Endodermal cell (in vitro differentiated cells): Measurements from ENCODE around the gene LCN2. TPM values are rescaled to one million over a fixed set of nuclear protein-coding genes. Genes with fewer than 3 reads are reported as not detected.
A peak's percentile ranks its signal among the peaks of the same experiment; 100 is the strongest.

ENCODE experiments used
- DNase-seq: peaks from one replicate; pipeline ENCODE4 v3.0.0-alpha.2; 2017
- H3K27ac ChIP-seq: 2 replicates; pipeline ENCODE4 v1.5.1; 2013; ENCODE audit warnings: mild to moderate bottlenecking, low read depth, low read length, moderate library complexity
- H3K27me3 ChIP-seq: 2 replicates; pipeline ENCODE4 v1.6.1; 2013; ENCODE audit warnings: mild to moderate bottlenecking, low read length, moderate library complexity; ENCODE audit not compliant: insufficient read depth, control insufficient read depth, poor library complexity, severe bottlenecking
- H3K36me3 ChIP-seq: 2 replicates; pipeline ENCODE4 v1.7.0; 2013; ENCODE audit warnings: mild to moderate bottlenecking, low read length, moderate library complexity; ENCODE audit not compliant: control insufficient read depth, insufficient read depth
- H3K4me1 ChIP-seq: one replicate; pipeline ENCODE4 v1.7.0; 2013; ENCODE audit warnings: low read length; ENCODE audit not compliant: control insufficient read depth, insufficient read depth
- H3K4me3 ChIP-seq: 2 replicates; pipeline ENCODE4 v1.5.1; 2013; ENCODE audit warnings: mild to moderate bottlenecking, low read length, moderate library complexity
- H3K9ac ChIP-seq: 2 replicates; pipeline ENCODE4 v1.6.1; 2013; ENCODE audit warnings: mild to moderate bottlenecking, low read length, moderate library complexity; ENCODE audit not compliant: poor library complexity, severe bottlenecking; ENCODE audit errors: extremely low read depth
- H3K9me3 ChIP-seq: 2 replicates; pipeline ENCODE4 v1.6.1; 2013; ENCODE audit warnings: mild to moderate bottlenecking, low read length, moderate library complexity; ENCODE audit not compliant: control insufficient read depth
- H3K27ac Mint-ChIP-seq: 2 replicates; pipeline ENCODE4 v1.8.0; 2020; ENCODE audit warnings: mixed read lengths
- H3K27me3 Mint-ChIP-seq: 2 replicates; pipeline ENCODE4 v1.8.0; 2021; ENCODE audit warnings: mild to moderate bottlenecking, mixed read lengths; ENCODE audit not compliant: insufficient read depth
- H3K36me3 Mint-ChIP-seq: 2 replicates; pipeline ENCODE4 v1.8.0; 2020; ENCODE audit warnings: low read depth, mixed read lengths
- H3K4me1 Mint-ChIP-seq: 2 replicates; pipeline ENCODE4 v1.8.0; 2020; ENCODE audit warnings: mixed read lengths
- H3K4me3 Mint-ChIP-seq: 2 replicates; pipeline ENCODE4 v1.8.0; 2020; ENCODE audit warnings: mild to moderate bottlenecking, moderate library complexity, mixed read lengths
- H3K9me3 Mint-ChIP-seq: 2 replicates; pipeline ENCODE4 v1.8.0; 2020; ENCODE audit warnings: mild to moderate bottlenecking, mixed read lengths
- WGBS, 2 experiments: methylation state at CpG; one replicate each; pipeline versions ENCODE4 v1.1.5 to v1.1.7; 2013; ENCODE audit warnings: missing lambda C conversion rate in 2 of 2, mixed read lengths in 1 of 2; ENCODE audit not compliant: insufficient coverage in 1 of 2, insufficient read length in 1 of 2; 5-methylcytosine and 5-hydroxymethylcytosine counted together
- total RNA-seq, 2 donors: library from RNA; stranded (reverse); fragmentation: NEBNext Ultra II Directional in 1 of 2; extraction: Animal tissue kit (Norgen Biotek cat#: 25700) in 1 of 2; gene quantifications; 2 replicates in 1 of 2; 3 replicates in 1 of 2; pipeline ENCODE4 v1.2.1, GENCODE V29; 2021
- TF ChIP-seq, protein P1 (sequence below): fragments of 200-600 bp; sonication (generic); conservative IDR thresholded peaks from 2 replicates; pipeline ENCODE4 v1.5.0; 2021; ENCODE audit warnings: antibody characterized with exemption, mild to moderate bottlenecking

The LCN2 gene
- total RNA-seq, 2 donors from 2014 or later, result not detected

DNA sequence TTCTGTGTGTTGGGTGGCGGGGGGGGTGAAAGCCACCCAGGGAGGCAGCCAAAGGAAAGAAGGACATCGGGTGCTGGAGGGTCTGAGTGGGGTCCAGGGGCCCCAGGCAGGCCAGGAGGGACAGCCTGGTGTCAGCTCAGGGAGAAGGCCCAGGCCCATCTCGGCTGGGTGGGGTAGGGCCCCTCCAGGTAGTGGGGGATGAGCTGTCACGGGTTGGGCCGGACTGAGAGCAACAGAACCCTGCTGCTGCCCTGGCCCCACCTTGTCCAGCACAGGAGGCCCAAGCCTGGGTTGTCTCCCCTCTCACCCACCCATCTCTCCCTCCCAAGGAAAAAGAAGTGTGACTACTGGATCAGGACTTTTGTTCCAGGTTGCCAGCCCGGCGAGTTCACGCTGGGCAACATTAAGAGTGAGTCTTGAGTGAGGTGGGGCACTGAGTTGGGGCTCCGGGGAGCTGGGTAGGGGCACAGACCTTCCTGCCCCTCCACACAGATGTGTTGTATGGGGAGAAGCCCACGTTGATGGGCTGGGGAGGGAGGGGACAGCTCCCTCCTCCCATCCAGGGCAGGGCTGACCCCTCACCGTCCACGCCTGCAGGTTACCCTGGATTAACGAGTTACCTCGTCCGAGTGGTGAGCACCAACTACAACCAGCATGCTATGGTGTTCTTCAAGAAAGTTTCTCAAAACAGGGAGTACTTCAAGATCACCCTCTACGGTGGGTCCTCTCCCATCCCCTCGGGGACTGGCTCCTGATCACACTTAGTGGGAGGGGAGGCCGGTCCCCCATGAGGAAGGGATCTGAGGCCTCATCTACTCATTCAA lies 2.3 kb downstream of the LCN2 start:
- Histone ChIP-seq H3K9me3 (no peaks in the 10 kb centered on the region), H3K9ac (no peak overlapping the region), H3K4me1 (no peaks in the 10 kb centered on the region)

DNA sequence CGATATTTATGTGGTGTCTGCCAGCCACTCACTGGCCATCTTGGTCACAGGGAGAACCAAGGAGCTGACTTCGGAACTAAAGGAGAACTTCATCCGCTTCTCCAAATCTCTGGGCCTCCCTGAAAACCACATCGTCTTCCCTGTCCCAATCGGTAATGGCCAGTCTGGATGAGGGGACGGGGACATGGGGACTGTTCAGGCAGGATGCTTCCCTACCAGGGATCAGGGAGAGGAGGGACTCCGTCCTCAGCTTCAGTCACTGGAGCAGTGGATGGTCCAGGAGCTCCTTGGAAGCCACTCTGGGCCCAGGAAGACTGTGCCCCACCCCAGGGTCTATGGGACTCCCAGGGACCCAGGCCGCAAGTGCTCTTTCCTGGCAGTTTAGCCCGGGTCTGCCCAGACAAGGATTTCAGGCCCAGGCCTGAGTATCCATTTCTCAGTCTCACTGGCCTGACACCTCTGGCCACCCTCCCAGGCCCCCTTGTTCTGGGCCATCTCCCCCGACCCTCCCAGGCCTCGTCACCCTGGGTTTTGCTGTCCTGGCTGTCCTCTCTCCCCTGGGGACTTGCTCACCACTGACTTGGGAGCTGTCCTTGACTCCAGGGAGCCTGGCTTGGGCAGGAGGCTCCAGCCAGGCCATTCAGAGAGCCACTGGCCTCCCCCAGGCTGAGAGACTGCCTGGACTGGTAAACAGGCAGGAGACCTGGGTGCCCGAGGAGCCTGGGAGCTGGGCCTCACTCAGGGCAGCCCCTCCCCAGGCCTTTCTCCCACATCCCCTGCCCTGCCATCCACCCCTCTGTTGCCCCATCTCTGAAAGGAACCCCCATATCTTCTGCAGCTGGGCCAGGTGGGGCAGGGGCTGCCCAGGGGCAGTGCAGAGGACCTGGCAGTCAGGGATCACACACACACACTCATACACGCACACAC lies 3.1 kb downstream of the LCN2 start:
- no peaks in the 10 kb centered on the region for H3K36me3 Mint-ChIP-seq
- Histone ChIP-seq H3K27me3 (no peaks in the 10 kb centered on the region), H3K9me3 (no peaks in the 10 kb centered on the region), H3K27ac (no peak overlapping the region), H3K36me3 (no peaks in the 10 kb centered on the region), H3K9ac (no peak overlapping the region), H3K4me3 (no peak overlapping the region), H3K4me1 (no peaks in the 10 kb centered on the region)
- no peaks in the 10 kb centered on the region for H3K9me3 Mint-ChIP-seq
- TF ChIP-seq, protein P1, sequence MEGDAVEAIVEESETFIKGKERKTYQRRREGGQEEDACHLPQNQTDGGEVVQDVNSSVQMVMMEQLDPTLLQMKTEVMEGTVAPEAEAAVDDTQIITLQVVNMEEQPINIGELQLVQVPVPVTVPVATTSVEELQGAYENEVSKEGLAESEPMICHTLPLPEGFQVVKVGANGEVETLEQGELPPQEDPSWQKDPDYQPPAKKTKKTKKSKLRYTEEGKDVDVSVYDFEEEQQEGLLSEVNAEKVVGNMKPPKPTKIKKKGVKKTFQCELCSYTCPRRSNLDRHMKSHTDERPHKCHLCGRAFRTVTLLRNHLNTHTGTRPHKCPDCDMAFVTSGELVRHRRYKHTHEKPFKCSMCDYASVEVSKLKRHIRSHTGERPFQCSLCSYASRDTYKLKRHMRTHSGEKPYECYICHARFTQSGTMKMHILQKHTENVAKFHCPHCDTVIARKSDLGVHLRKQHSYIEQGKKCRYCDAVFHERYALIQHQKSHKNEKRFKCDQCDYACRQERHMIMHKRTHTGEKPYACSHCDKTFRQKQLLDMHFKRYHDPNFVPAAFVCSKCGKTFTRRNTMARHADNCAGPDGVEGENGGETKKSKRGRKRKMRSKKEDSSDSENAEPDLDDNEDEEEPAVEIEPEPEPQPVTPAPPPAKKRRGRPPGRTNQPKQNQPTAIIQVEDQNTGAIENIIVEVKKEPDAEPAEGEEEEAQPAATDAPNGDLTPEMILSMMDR, result no peak
- H3K4me3 Mint-ChIP-seq, result no peak overlapping the region
- peaks cover 6% of the 10 kb centered on the region for H3K27me3 Mint-ChIP-seq
- H3K27ac Mint-ChIP-seq, result no peak overlapping the region
- DNase-seq, result peak; percentile 43
- 91 to 96% methylated on average over 10 to 13 of the region's 13 CpGs for WGBS, 2 experiments
- peaks cover 3% of the 10 kb centered on the region for H3K4me1 Mint-ChIP-seq

More for the DNA sequence above, 2.3 kb downstream of the LCN2 start:
- peak; percentile 45 for DNase-seq
- TF ChIP-seq, protein P1, result no peak
- Mint-ChIP-seq H3K36me3 (no peaks in the 10 kb centered on the region), H3K4me1 (peaks cover 3% of the 10 kb centered on the region), H3K27me3 (peaks cover 9% of the 10 kb centered on the region), H3K27ac (no peak overlapping the region), H3K9me3 (no peaks in the 10 kb centered on the region), H3K4me3 (no peak overlapping the region)
- H3K27ac ChIP-seq, result no peak overlapping the region
- no peaks in the 10 kb centered on the region for H3K36me3 ChIP-seq
- WGBS, 2 experiments, result 84 to 87% methylated on average over 9 to 18 of the region's 18 CpGs
- no peaks in the 10 kb centered on the region for H3K27me3 ChIP-seq
- H3K4me3 ChIP-seq, result no peak overlapping the region

DNA sequence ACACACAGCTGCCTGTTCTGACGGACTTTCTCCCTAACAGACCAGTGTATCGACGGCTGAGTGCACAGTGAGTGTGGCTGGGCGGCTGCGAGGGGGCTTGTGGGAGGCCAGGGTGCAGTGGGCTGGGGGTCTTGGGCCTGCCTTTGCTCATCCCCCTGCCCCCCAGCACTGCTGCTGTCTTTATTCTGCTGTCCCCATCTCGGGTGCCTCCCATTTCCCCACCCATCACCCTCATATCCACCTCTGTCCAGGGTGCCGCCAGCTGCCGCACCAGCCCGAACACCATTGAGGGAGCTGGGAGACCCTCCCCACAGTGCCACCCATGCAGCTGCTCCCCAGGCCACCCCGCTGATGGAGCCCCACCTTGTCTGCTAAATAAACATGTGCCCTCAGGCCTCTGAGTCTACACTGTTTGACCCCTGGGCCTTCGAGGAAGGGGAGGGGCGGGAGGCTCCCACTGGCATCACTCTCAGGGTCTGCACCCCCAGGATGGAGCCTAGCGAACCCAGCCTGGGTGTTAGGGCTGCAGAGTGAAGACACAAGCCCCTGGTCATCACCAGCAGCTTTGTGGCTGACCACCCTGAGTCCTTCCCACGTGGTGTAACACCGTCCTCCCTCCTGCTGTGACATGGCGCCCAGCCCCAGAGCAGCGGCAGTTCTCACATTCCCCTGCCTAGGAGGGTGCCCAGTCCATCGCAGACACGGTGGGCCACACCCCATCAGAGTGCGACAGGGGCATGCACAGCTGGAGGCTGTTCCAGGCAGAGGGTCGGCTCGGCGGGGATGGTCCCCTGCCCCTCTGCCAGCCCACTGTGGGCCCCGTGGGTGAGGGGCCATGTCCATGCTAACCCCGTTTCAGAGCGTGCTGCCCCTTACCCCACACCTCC lies 4.0 kb downstream of the LCN2 start:
- peak; percentile 46 for DNase-seq
- TF ChIP-seq, protein P1, result no peak
- Histone ChIP-seq H3K9ac (no peak overlapping the region), H3K9me3 (no peaks in the 10 kb centered on the region), H3K4me3 (no peak overlapping the region), H3K36me3 (no peaks in the 10 kb centered on the region), H3K4me1 (no peaks in the 10 kb centered on the region), H3K27me3 (no peaks in the 10 kb centered on the region), H3K27ac (no peak overlapping the region)
- peaks cover 3% of the 10 kb centered on the region for H3K4me1 Mint-ChIP-seq
- no peaks in the 10 kb centered on the region for H3K9me3 Mint-ChIP-seq
- H3K27me3 Mint-ChIP-seq, result peaks cover 6% of the 10 kb centered on the region
- H3K36me3 Mint-ChIP-seq, result no peaks in the 10 kb centered on the region
- WGBS, 2 experiments, result 78 to 89% methylated on average over 5 to 26 of the region's 26 CpGs
- H3K27ac Mint-ChIP-seq, result no peak overlapping the region
- H3K4me3 Mint-ChIP-seq, result no peak overlapping the region
